Tibial nerve (tissue), 3 donors: ENCODE data around the gene PUM1.

Experiments
- POLR2A ChIP-seq, 2 donors: fragments of 450-650 bp; IDR thresholded peaks; one replicate each; pipeline ENCODE4 v1.6.1; 2017; ENCODE audit warnings: antibody characterized with exemption in 2 of 2, mild to moderate bottlenecking in 2 of 2, moderate library complexity in 2 of 2
- TF ChIP-seq, protein P1 (sequence below), 5 experiments: fragments of 200-600 bp in 3 of 5; fragments of 450-650 bp in 2 of 5; sonication (generic) in 3 of 5; IDR thresholded peaks; one replicate each; pipeline ENCODE4 v1.5.1; 2016 to 2019; ENCODE audit warnings: antibody characterized with exemption in 5 of 5, mild to moderate bottlenecking in 3 of 5, moderate library complexity in 2 of 5

DNA sequence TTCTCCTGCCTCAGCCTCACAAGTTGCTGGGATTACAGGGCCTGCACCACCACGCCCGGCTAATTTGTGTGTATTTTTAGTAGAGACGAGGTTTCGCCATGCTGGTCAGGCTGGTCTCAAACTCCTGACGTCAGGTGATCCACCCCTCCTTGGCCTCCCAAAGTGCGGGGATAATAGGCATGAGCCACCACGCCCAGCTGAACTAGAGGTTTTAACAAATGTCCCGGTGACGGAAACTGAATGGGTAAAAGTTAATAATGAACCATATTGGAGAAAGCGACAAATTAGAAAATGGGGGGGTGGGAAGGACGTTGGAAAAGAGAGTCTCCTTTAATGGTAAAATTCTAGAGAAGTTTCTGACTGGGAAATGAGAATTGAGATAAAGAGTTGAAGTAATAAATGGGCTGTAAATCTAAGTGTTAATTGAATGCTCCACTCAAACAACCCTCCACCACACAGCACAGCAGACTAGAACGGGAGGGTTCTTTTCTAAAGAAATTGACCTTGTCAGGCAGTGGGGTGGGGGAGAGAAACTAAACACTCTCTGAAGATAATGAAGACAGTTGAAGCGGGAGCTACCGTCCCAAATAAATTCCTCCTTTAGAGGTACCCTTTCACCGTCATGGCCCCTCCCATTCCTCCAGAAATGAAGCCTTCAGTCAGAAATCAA is 46.9 kb upstream of the PUM1 start:
- TF ChIP-seq POLR2A (IDR thresholded peaks at IDR 0.05): no peak
- TF ChIP-seq, protein P1, sequence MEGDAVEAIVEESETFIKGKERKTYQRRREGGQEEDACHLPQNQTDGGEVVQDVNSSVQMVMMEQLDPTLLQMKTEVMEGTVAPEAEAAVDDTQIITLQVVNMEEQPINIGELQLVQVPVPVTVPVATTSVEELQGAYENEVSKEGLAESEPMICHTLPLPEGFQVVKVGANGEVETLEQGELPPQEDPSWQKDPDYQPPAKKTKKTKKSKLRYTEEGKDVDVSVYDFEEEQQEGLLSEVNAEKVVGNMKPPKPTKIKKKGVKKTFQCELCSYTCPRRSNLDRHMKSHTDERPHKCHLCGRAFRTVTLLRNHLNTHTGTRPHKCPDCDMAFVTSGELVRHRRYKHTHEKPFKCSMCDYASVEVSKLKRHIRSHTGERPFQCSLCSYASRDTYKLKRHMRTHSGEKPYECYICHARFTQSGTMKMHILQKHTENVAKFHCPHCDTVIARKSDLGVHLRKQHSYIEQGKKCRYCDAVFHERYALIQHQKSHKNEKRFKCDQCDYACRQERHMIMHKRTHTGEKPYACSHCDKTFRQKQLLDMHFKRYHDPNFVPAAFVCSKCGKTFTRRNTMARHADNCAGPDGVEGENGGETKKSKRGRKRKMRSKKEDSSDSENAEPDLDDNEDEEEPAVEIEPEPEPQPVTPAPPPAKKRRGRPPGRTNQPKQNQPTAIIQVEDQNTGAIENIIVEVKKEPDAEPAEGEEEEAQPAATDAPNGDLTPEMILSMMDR (IDR thresholded peaks at IDR 0.05): no peak
